ENCODE data around the gene TMPRSS6. TPM values are rescaled to one million over a fixed set of nuclear protein-coding genes. Genes with fewer than 3 reads are reported as not detected.

Gene TMPRSS6
- total RNA-seq, 1 experiment from 2014 or later, result not detected

- peaks cover 5% of the 10 kb centered on the region for H3K27me3 ChIP-seq
These were observed 37.1 kb upstream of the TMPRSS6 start for GRCh38 chr22:37146507-37147180.

GRCh38 chr22:37146051-37146385 lies 36.5 kb upstream of the TMPRSS6 start:
- Histone ChIP-seq H3K27me3 (peaks cover 5% of the 10 kb centered on the region), H3K4me1 (no peaks in the 10 kb centered on the region), H3K9me3 (replicated peaks) (no peaks in the 10 kb centered on the region), H3K36me3 (no peaks in the 10 kb centered on the region), H3K27ac (no peak overlapping the region), H3K4me3 (no peak overlapping the region)
- no peak for DNase-seq

More at GRCh38 chr22:37146507-37147180, 37.1 kb upstream of the TMPRSS6 start:
- Histone ChIP-seq H3K4me3 (no peak overlapping the region), H3K9me3 (replicated peaks) (no peaks in the 10 kb centered on the region), H3K36me3 (no peaks in the 10 kb centered on the region), H3K4me1 (no peaks in the 10 kb centered on the region), H3K27ac (no peak overlapping the region)
- no peak for DNase-seq

GRCh38 chr22:37145180-37146050 lies 35.9 kb upstream of the TMPRSS6 start:
- Histone ChIP-seq H3K36me3 (no peaks in the 10 kb centered on the region), H3K27me3 (peaks cover 5% of the 10 kb centered on the region), H3K4me1 (no peaks in the 10 kb centered on the region), H3K4me3 (no peak overlapping the region), H3K9me3 (replicated peaks) (no peaks in the 10 kb centered on the region), H3K27ac (no peak overlapping the region)
- peak in 1 of 2 experiments; percentile 13 for DNase-seq

- Histone ChIP-seq H3K4me1 (no peaks in the 10 kb centered on the region), H3K27ac (no peak overlapping the region), H3K9me3 (replicated peaks) (no peaks in the 10 kb centered on the region), H3K27me3 (peaks cover 5% of the 10 kb centered on the region), H3K4me3 (no peak overlapping the region), H3K36me3 (no peaks in the 10 kb centered on the region)
- DNase-seq, result no peak
These were observed 34.7 kb upstream of the TMPRSS6 start for GRCh38 chr22:37144180-37144554.

GRCh38 chr22:37141971-37142370 lies 32.5 kb upstream of the TMPRSS6 start:
- Histone ChIP-seq H3K4me3 (no peak overlapping the region), H3K9me3 (replicated peaks) (no peaks in the 10 kb centered on the region), H3K36me3 (no peaks in the 10 kb centered on the region), H3K4me1 (no peaks in the 10 kb centered on the region), H3K27ac (no peak overlapping the region), H3K27me3 (peaks cover 5% of the 10 kb centered on the region)
- peak; percentile 19 to 29 for DNase-seq

GRCh38 chr22:37141476-37141875 lies 32.0 kb upstream of the TMPRSS6 start:
- no peaks in the 10 kb centered on the region for H3K36me3 ChIP-seq
- H3K4me3 ChIP-seq, result no peak overlapping the region
- DNase-seq, result no peak
- H3K9me3 ChIP-seq (replicated peaks), result no peaks in the 10 kb centered on the region
- H3K27ac ChIP-seq, result no peak overlapping the region
- H3K4me1 ChIP-seq, result no peaks in the 10 kb centered on the region
- H3K27me3 ChIP-seq, result peaks cover 5% of the 10 kb centered on the region

- Histone ChIP-seq H3K4me1 (no peaks in the 10 kb centered on the region), H3K27me3 (peaks cover 5% of the 10 kb centered on the region; the same call in 1 of the 2 replicates), H3K36me3 (no peaks in the 10 kb centered on the region), H3K9me3 (replicated peaks) (no peaks in the 10 kb centered on the region), H3K4me3 (no peak overlapping the region), H3K27ac (no peak overlapping the region)
- DNase-seq, result no peak
These were observed 31.3 kb upstream of the TMPRSS6 start for GRCh38 chr22:37140686-37141323.

GRCh38 chr22:37139762-37140161 lies 30.2 kb upstream of the TMPRSS6 start:
- Histone ChIP-seq H3K4me3 (no peak overlapping the region), H3K9me3 (replicated peaks) (no peaks in the 10 kb centered on the region), H3K4me1 (no peaks in the 10 kb centered on the region), H3K27ac (no peak overlapping the region), H3K27me3 (peaks cover 3% of the 10 kb centered on the region; the same call in 1 of the 2 replicates), H3K36me3 (no peaks in the 10 kb centered on the region)
- DNase-seq, result no peak

- no peak overlapping the region for H3K4me3 ChIP-seq
- no peak overlapping the region for H3K27ac ChIP-seq
- H3K27me3 ChIP-seq, result no peaks in the 10 kb centered on the region
- H3K9me3 ChIP-seq (replicated peaks), result no peaks in the 10 kb centered on the region
- no peak for DNase-seq
- H3K36me3 ChIP-seq, result no peaks in the 10 kb centered on the region
- H3K4me1 ChIP-seq, result no peaks in the 10 kb centered on the region
These were observed 29.5 kb upstream of the TMPRSS6 start for GRCh38 chr22:37138849-37139561.

- Histone ChIP-seq H3K4me1 (no peaks in the 10 kb centered on the region), H3K36me3 (no peaks in the 10 kb centered on the region), H3K9me3 (replicated peaks) (no peaks in the 10 kb centered on the region), H3K4me3 (no peak overlapping the region), H3K27ac (no peak overlapping the region), H3K27me3 (no peaks in the 10 kb centered on the region)
- no peak for DNase-seq
These were observed 28.6 kb upstream of the TMPRSS6 start for GRCh38 chr22:37137903-37138665.

- no peak for DNase-seq
- H3K36me3 ChIP-seq, result no peaks in the 10 kb centered on the region
These were observed 27.6 kb upstream of the TMPRSS6 start for GRCh38 chr22:37137131-37137530.

GRCh38 chr22:37135023-37135422 lies 25.5 kb upstream of the TMPRSS6 start:
- H3K4me3 ChIP-seq, result no peak overlapping the region
- DNase-seq, result no peak
- no peaks in the 10 kb centered on the region for H3K36me3 ChIP-seq
- no peaks in the 10 kb centered on the region for H3K9me3 ChIP-seq (replicated peaks)
- H3K4me1 ChIP-seq, result no peaks in the 10 kb centered on the region
- H3K27me3 ChIP-seq, result no peaks in the 10 kb centered on the region
- no peak overlapping the region for H3K27ac ChIP-seq

More at GRCh38 chr22:37137131-37137530, 27.6 kb upstream of the TMPRSS6 start:
- H3K4me3 ChIP-seq, result no peak overlapping the region
- no peak overlapping the region for H3K27ac ChIP-seq
- no peaks in the 10 kb centered on the region for H3K27me3 ChIP-seq
- no peaks in the 10 kb centered on the region for H3K4me1 ChIP-seq
- H3K9me3 ChIP-seq (replicated peaks), result no peaks in the 10 kb centered on the region

- no peak overlapping the region for H3K4me3 ChIP-seq
- no peak for DNase-seq
- H3K36me3 ChIP-seq, result no peaks in the 10 kb centered on the region
- H3K4me1 ChIP-seq, result no peaks in the 10 kb centered on the region
- no peaks in the 10 kb centered on the region for H3K27me3 ChIP-seq
- H3K9me3 ChIP-seq (replicated peaks), result no peaks in the 10 kb centered on the region
- H3K27ac ChIP-seq, result no peak overlapping the region
These were observed 23.9 kb upstream of the TMPRSS6 start for GRCh38 chr22:37133304-37134018.

Measured in SJCRH30 (cell line).